ENCODE data around the gene EPHA10.
"Not testable (repeated sequence)": the region's sequence is repeated elsewhere in the genome, so short reads cannot be mapped to it uniquely, and the experiment has no call there.

Gene EPHA10

DNA sequence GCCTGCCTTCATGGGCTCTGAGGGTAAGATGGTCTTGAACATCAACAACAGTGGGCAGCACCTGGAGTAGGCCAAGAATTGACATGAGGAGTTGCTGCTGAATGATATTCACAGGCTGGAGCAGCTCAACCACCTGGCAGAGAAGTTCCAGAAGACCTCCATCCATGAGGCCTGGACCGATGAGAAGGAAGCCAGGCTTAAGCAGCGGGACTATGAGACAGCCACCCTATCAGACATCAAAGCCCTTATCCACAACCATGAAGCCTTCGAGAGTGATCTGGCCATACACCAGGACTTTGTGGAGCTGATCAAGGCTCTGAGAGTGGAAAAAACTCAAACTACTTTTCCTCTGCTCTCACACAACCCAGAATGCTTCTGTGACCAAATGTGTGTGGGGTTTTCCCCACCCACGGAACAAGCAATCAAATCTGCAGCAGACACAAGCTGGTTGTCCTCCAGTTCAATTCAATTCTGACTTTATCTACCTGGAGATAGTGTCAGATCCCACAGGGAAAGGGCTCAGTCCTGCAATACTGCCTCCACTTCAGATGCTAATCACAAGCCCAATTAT is 12.1 kb upstream of the EPHA10 start:
- no peak for DNase-seq (ENCODE audit: extremely low read depth in 1 of 2, low read depth in 1 of 2)

DNA sequence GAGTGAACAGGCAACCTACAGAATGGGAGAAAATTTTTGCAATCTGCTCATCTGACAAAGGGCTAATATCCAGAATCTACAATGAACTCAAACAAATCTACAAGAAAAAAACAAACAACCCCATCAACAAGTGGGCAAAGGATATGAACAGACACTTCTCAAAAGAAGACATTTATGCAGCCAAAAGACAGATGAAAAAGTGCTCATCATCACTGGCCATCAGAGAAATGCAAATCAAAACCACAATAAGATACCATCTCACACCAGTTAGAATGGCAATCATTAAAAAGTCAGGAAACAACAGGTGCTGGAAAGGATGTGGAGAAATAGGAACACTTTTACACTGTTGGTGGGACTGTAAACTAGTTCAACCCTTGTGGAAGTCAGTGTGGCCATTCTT is 6.5 kb upstream of the EPHA10 start:
- DNase-seq (ENCODE audit: extremely low read depth in 1 of 2, low read depth in 1 of 2) = not testable (repeated sequence)

- no peak for DNase-seq (ENCODE audit: extremely low read depth in 1 of 2, low read depth in 1 of 2)
Observed at GRCh38 chr1:37767488-37767887, 2.6 kb upstream of the EPHA10 start.

- peak in 1 of 2 donors; percentile 39 for DNase-seq (ENCODE audit: extremely low read depth in 1 of 2, low read depth in 1 of 2)
Observed at GRCh38 chr1:37765916-37766664, 1.2 kb upstream of the EPHA10 start.

DNA sequence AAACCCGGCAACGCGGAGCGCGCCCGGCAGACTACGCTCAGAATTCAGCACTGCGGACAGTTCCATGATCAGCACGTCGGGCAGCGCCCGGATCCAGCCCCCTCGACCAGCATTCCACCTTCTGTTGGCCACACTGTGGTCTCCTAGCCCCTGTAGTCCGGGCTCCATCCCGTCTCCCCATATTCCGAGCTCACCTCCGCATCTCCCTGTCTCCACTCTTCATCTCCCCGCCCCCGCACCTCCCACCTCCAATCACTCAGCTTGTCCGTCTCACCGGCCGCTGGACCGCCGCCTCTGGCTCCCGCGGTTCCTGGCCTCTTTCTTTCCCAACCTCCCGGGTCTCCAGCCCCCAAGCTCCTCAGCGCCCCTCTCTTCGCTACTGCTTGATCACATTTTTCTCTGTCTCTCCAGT is 500 bp downstream of the EPHA10 start:
- DNase-seq (ENCODE audit: extremely low read depth in 1 of 2, low read depth in 1 of 2) = peak in 1 of 2 donors; percentile 21

DNA sequence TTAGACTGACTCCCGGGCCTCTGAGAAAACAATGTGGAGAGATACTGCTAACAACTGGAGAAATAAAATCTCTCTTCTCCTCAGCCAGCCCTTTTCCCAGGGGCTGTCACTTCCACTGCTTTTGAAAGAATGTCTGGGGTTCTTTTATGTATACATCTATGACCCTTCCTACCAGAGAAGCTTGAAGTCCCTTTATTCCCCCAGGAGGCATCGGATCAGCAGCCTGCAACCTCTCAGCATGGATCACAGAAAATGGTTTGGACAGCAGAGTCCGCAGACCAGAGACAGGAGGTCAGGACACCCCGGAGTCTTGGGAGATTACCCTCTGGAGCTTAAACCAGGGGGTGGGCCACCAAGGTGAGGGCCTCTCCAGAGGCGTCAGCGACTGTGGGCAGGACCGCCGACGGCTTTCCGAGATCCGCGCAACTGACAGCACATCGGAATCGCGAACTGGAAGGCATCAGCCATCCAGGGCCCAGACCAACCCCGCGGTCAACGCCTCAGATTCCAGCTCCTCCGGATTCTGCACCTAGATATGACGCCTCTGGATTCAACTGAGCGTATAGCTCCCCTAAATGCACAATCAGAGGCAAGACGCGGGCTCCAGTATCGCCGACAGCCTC is 1.0 kb downstream of the EPHA10 start:
- no peak for DNase-seq (ENCODE audit: extremely low read depth in 1 of 2, low read depth in 1 of 2)

GRCh38 chr1:37762516-37762915 is 2.4 kb downstream of the EPHA10 start:
- no peak for DNase-seq (ENCODE audit: extremely low read depth in 1 of 2, low read depth in 1 of 2)

DNA sequence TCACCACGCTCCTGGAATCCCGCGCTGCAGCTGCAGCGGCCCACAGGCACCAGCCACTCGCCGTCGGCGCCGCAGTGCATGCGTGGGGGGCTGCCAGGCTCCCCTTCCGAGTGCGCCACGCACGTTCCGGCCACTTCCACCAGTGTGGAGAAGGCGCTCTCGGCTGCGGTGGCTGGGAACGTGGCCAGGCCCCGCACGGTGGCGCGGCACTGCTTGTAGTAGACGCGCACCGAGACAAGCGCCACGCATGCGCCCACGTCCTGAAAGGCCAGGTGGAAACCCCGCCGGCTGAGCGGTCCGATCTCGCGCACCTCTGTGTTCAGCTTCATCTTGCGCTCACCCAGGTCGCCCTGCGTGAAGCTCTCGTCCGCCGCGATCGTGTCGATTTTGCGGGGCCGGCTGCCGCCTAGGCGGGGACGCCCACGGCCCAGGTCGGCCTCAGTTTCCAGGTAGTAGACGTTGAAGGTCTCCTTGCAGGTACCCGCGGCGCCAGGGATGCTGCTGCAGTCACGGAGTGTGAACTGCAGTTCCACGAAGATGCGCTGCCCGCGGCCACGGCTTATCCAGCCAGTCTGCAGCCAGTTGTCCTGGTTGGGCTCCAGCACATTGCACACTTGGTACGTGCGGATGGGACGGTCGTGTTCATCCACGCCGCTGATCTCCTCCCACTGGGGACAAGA is 3.4 kb downstream of the EPHA10 start:
- DNase-seq (ENCODE audit: extremely low read depth in 1 of 2, low read depth in 1 of 2) = no peak

- no peak for DNase-seq (ENCODE audit: extremely low read depth in 1 of 2, low read depth in 1 of 2)
Observed at GRCh38 chr1:37759451-37759850, 5.5 kb downstream of the EPHA10 start.

- DNase-seq (ENCODE audit: extremely low read depth in 1 of 2, low read depth in 1 of 2) = no peak
Observed at GRCh38 chr1:37755951-37756560, 8.9 kb downstream of the EPHA10 start.

DNA sequence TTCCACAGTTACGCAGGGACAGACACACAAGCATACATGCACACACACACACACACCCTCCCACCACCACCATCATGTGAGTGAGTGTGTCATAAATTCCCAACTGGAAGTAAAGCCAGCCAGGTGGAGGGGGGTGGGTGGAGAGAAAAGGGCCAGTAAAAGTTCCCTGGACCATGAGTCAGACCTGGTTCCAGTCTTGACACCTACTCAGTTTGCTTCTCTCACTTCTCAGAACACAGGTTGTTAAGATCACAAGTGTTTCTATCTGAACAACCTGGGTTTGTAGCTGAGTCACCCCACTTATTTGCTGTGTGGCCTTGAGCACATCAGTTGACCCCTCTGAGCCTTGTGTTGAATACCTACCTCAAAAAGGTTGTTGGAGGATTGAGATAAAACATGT is 9.6 kb downstream of the EPHA10 start:
- peak in 1 of 2 donors; percentile 40 for DNase-seq (ENCODE audit: extremely low read depth in 1 of 2, low read depth in 1 of 2)

GRCh38 chr1:37753473-37754321 is 11.2 kb downstream of the EPHA10 start:
- DNase-seq (ENCODE audit: extremely low read depth in 1 of 2, low read depth in 1 of 2) = no peak

- DNase-seq (ENCODE audit: extremely low read depth in 1 of 2, low read depth in 1 of 2) = peak in 1 of 2 donors; percentile 25
Observed at GRCh38 chr1:37752583-37753471, 12.1 kb downstream of the EPHA10 start.

DNA sequence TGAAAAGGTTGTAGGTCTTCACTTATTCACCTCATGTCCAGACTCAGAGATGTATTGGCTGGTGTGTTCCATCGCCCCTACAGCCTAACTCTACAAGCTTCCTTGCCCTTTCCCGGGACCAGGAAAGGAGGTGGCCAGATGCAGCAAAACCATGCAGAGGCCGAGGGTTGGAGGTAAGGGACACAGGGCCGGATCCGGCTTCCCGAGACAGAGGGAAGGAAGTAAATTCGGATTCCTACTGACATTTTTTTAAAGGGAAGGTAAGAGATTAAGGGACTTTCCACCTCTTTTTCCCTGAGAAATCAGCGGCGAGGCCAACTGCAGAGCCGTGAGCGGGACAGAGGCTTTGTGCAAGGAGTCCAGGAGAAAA is 12.7 kb downstream of the EPHA10 start:
- DNase-seq (ENCODE audit: extremely low read depth in 1 of 2, low read depth in 1 of 2) = no peak

- no peak for DNase-seq (ENCODE audit: extremely low read depth in 1 of 2, low read depth in 1 of 2)
Observed at GRCh38 chr1:37748565-37748964, 16.4 kb downstream of the EPHA10 start.

DNA sequence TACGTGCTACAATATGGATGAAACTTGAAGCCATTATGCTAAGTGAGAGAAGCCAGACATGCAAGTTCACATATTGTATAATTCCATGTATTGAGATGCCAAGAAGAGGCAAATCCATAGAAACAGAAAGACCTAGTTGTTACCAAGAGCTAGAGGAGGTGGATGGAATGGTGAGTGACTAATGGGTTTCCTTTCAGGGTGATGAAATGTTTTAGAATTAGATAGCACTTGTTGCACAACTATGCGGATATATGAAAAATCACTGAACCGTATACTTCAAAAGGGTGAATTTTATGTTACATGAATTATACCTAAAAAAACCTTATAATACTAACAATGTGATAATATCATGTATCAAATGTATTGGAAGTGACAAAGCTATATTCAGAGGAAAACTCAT is 18.1 kb downstream of the EPHA10 start:
- no peak for DNase-seq (ENCODE audit: extremely low read depth in 1 of 2, low read depth in 1 of 2)

GRCh38 chr1:37741662-37742061 is 23.3 kb downstream of the EPHA10 start:
- no peak for DNase-seq (ENCODE audit: extremely low read depth in 1 of 2, low read depth in 1 of 2)

DNA sequence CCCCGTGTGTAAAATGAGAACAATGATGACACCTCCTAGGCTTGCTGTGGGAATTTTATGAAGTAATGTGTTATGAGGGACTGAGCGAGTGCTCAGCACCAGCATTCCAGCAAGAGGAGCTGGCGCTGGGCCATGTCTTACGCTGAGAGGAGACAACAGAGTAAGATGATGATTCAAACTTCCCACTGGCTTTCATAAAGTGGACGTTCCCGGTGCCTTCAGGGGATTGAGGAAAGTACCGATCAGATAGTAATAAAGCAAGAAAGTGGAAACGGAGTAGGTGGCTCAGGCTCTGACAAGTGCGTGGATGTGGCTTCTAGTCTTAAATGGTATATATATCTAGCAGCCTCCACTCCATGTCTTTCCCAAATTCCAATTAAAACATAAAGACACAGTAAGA is 23.8 kb downstream of the EPHA10 start:
- no peak for DNase-seq (ENCODE audit: extremely low read depth in 1 of 2, low read depth in 1 of 2)

- no peak for DNase-seq (ENCODE audit: extremely low read depth in 1 of 2, low read depth in 1 of 2)
Observed at GRCh38 chr1:37739222-37739621, 25.7 kb downstream of the EPHA10 start.
